Glomerular visceral epithelial cell (primary cell): Measurements from ENCODE around the gene PTGDS.

Experiments
- DNase-seq: peaks from one replicate; pipeline ENCODE4 v3.0.0-alpha.2; 2016; ENCODE audit errors: extremely low spot score

Gene PTGDS

GRCh38 chr9:136977223-136977622 lies at the start of gene PTGDS:
TSS of gene PTGDS (plus strand) at chr9:136977504. CDS start at chr9:136977579, 75 bp downstream.
- no peak for DNase-seq

GRCh38 chr9:136928591-136928990 lies 48.7 kb upstream of the PTGDS start:
- no peak for DNase-seq

DNA sequence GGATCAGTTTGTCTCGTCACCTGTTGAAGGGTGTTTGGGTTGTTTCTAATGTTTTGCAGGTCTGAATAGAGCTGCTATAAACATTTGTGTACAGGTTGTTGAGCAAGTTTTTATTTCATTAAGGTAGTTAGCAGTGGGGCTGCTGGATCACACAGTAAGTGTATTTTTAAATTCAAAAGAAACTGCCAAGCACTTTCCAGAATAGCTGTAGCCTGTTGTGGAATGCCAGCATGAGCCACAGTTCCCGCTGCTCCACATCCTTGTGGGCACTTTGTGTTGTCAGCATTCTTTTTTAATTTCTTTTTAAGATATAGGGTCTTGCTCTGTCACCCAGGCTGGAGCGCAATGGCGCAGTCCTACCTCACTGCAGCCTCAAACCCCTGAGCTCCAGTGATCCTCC lies 47.3 kb upstream of the PTGDS start:
- no peak for DNase-seq

GRCh38 chr9:136931611-136932130 lies 45.6 kb upstream of the PTGDS start:
- DNase-seq = no peak

GRCh38 chr9:136934277-136934676 lies 43.0 kb upstream of the PTGDS start:
- no peak for DNase-seq

DNA sequence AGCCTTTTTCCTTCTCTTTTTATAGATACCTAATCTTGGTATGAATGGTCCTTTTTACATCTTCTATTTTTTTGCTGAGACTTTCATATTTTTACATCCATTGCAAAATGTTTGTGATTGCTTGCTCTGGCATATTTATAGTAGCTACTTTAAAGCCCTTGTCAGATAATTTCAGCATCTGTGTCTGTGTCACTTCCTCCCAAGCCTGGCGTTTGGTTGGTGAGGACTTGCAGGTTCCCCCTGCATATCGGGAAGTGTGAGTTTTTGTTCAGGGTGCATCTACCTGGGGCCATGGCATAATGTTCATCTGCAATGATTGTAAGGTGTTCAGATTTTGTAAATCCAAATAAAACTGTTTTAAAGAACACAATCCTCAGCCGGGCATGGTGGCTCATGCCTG lies 41.7 kb upstream of the PTGDS start:
- DNase-seq = no peak

- no peak for DNase-seq
Observed at GRCh38 chr9:136936645-136937170, 40.6 kb upstream of the PTGDS start.

- no peak for DNase-seq
Observed at GRCh38 chr9:136937186-136938001, 39.9 kb upstream of the PTGDS start.

- DNase-seq = no peak
Observed at GRCh38 chr9:136939431-136939995, 37.8 kb upstream of the PTGDS start.

DNA sequence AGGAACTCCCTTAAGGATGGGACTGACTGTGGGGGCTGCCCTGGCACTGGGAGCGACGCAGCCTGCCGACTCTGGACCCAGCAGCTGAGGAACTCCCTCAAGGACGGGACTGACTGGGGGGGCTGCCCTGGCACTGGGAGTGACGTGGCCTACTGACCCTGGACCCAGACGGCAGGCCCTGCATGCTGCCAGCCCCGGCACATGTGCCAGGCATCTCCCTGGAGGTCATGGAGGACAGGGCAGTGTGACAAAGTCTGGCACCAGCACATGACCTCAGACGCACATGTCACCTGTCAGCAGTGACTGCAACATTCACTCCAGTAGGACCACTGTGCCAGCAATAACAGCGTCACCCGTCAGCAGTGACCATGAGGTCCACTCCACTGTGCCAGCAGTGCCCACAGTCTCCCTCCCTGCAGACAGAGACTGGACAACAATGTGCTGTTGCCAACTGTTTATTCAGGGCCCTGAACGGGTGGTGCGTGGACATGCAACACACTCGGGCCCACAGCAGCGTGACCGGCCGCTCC lies 37.2 kb upstream of the PTGDS start:
- DNase-seq = no peak

GRCh38 chr9:136940526-136941230 lies 36.6 kb upstream of the PTGDS start:
- no peak for DNase-seq

GRCh38 chr9:136941231-136942111 lies 35.8 kb upstream of the PTGDS start:
- DNase-seq = no peak

DNA sequence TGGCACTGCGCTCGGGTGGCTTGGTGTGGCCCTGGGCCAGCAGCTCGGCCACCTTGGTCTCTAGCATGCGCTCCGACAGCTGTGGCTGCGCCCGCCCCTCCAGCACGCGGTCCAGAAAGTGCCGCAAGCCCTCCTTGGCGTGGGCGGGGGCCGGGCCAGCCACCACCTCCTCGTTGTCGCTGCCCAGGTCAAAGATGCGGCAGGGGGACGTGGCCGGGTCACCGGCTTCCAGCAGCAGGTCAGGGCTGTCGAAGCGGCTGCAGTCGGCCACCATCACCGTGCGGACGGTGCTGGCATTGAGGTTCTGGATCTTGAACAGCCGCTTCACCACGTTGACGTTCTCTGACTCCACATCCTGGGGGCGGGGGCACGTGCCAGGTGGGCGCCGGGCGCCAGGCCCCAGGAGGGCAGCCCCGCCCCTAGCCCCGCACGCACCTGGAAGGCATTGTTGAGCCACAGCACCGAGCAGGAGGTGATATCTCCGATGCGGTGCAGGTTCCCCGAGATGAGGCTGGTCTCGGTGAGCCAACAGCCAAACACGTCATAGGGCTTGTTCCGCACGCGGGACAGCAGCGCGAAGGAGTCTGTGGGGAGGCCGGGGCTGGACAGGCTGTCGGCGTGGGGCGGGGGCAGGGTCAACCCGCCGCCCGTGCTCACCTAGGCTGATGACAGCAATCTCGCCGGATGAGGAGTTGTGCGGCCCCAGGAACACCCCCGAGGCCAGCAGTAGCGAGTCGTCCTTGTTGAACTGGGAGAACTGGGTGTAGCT lies 35.0 kb upstream of the PTGDS start:
- no peak for DNase-seq

DNA sequence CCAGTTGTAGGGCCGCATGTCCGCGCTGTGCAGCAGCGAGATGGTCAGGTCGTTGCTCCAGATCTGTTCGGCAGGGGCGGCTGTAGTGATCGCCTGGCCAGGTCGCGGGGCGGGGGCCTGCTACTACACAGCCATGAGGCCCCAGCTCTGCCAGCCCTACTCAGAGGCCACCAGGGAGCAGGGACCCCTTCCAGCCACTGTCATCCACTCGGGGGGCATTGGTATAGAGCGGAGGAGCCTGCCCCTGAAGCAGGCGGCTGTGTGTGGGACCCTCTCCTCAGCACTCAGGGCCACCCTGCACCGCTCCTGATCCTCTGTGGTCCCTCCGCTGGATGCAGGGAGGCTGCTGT lies 34.4 kb upstream of the PTGDS start:
- no peak for DNase-seq

DNA sequence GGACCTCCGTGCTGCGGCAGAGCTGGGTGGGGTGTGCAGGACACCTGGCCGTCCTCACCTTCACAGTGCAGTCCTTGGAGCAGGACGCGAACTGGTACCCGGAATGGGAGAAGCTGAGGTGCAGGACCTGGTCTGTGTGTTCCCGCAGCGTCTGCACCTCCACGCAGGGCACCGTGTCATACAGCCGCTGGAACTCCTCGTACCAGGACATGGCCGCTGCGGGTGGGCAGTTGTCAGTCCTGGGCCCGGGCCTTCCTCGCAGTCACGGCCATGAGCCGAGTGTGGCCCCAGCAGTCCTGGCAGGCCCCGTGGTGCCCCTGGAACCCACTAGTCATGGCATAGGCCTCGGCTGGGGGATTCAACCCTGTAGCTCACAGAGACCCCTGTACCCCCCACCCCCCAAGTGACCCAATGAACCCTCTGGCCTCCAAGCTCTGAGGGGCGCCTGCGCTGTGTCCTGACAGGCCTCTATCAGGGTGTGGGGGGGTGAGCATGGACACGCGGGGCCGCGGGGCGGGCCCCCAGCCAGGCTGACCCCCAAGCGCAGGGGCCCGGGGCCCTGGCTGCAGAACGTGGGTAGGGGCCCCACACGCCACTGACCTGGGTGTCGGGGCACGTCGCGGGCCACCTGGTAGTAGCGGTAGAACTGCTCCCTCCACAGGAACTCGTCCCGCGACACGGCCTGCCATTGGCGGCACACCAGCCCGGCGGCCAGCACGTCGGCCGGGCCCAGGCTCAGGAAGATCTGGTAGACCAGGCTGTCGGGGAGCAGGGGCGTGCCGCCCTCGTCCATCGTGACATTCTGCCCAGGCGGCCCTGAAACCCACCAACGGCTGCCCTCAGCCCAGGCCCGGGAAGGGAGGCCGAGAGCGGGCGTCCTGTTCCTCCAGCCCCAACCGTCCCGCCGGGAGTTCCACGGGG lies 33.8 kb upstream of the PTGDS start:
- DNase-seq = peak; percentile 46

DNA sequence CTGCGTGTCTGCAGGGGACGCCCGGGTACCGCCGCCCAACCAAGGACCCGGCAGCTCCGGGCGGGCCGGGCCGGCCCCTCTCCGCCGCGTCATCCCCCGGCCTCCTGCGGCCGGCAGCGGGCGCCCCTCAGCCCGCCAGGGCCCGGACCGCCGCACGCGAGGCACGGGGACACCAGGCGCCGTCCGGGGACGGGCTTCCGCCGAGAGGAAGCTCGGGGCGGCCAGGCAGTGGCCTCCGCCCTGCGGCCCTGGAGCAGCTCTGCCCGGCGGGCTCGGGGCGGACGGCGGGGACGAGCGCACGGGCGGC lies 33.1 kb upstream of the PTGDS start:
- DNase-seq = peak; percentile 58

GRCh38 chr9:136944519-136945332 lies 32.6 kb upstream of the PTGDS start, which contains the start of the genes C8G and FBXW5:
TSS of gene C8G (plus strand) at chr9:136945243. CDS start at chr9:136945321, 78 bp downstream.
TSS of gene FBXW5 (minus strand) at chr9:136944738. CDS start at chr9:136944083, 655 bp downstream.
- peak; percentile 96 for DNase-seq
